ENCODE results near the gene FBLN2.

The FBLN2 gene

DNA sequence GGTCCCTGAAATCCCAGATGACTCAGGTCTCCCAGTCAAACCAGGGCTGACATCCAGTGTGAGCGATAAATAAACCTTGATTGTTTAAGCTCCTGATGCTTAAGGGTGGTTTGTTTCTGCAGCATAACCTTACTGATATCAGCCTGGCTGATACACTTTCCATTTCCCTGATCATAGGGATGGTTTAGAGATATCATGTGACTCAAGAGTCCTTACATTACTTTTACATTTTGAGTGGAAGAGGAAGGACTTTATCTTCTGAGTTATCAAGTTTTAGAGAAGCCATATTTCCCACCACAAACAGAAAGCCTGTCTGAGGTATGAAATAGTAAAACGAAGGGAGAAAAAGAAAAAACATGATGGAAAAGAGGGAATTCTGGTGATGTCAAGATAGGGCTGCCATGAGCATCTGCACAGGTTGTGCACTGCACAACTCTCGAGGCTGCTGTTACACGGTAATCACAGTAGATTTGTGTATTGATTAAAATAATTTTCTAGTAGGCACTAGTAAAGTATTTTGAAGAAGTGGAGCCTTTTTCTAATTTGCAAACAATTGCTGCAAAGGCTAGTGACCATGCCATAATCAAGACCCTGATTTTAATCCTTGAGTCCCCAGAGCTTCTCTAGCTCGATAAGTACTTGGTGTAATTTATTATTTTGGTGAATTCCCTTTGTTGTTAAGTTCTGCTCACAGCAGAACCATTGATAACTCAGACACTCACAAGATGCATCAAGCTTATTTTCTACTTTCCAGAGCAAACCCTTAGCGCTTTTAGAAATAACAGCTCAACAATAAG, 34.1 kb upstream of the FBLN2 start:
- no peak overlapping the region for H3K4me3 ChIP-seq (ENCODE audit: low read depth in 1 of 2, low read length in 1 of 2)

DNA sequence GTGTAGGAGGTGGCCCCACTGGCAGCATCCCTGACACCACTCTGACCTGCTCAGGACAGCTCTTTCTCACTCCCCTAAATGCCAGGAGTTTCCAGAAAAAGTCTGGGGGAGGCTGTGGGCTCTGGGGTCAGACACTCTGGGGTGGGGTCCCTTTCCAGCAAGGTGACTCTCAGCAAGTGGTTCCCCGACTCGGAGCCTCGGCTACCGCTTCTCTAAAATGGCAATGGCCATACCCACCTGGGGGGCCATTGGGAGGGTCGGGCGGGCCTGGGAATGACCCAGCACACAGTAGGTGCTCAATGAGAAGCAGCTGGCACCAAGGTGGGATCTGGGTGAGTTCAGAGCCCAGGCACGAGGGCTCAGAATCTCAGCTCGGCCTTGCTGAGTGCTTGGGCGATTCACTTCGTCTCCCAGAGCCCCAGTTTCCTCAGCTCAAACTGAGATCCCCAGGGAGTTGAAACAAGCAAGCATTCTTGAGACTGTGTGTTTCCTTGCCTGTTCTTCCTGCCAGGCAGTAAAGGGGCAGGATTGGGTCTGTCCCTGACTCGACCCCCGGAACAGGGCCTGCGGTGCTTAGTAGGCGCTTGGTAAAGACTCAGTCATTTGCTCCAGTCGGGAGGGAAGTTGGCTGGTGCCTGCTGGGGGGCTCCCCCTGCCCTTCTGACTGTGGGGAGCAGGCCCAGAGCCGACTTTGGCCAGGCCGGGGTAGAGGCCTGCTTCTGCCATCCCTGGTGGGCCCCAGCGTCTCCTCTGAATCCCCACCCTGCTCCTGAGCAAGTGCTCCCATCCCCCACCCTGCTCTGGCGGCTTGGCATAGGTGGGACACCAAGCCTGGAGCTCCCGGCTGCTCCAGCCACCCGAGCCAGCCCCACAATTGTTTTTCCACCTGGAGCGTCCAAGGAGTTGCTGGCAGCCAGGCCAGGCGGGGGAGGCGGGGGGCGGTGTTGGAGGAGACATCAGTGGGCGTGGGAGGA, 32.9 kb upstream of the FBLN2 start:
- TF ChIP-seq, protein P1, sequence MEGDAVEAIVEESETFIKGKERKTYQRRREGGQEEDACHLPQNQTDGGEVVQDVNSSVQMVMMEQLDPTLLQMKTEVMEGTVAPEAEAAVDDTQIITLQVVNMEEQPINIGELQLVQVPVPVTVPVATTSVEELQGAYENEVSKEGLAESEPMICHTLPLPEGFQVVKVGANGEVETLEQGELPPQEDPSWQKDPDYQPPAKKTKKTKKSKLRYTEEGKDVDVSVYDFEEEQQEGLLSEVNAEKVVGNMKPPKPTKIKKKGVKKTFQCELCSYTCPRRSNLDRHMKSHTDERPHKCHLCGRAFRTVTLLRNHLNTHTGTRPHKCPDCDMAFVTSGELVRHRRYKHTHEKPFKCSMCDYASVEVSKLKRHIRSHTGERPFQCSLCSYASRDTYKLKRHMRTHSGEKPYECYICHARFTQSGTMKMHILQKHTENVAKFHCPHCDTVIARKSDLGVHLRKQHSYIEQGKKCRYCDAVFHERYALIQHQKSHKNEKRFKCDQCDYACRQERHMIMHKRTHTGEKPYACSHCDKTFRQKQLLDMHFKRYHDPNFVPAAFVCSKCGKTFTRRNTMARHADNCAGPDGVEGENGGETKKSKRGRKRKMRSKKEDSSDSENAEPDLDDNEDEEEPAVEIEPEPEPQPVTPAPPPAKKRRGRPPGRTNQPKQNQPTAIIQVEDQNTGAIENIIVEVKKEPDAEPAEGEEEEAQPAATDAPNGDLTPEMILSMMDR (IDR thresholded peaks at IDR 0.05): no peak
- H3K36me3 ChIP-seq: no peaks in the 10 kb centered on the region
- no peak overlapping the region for H3K27ac ChIP-seq
- H3K4me1 ChIP-seq (ENCODE audit: control insufficient read depth in 1 of 2, insufficient read depth in 1 of 2, low read depth in 1 of 2, low read length in 1 of 2): no peaks in the 10 kb centered on the region
- H3K9me3 ChIP-seq: no peaks in the 10 kb centered on the region
- H3K4me3 ChIP-seq (ENCODE audit: low read depth in 1 of 2, low read length in 1 of 2): no peak overlapping the region
- H3K27me3 ChIP-seq: no peaks in the 10 kb centered on the region

More for the DNA sequence above, 34.1 kb upstream of the FBLN2 start:
- Histone ChIP-seq H3K36me3 (no peaks in the 10 kb centered on the region), H3K4me1 (ENCODE audit: control insufficient read depth in 1 of 2, insufficient read depth in 1 of 2, low read depth in 1 of 2, low read length in 1 of 2) (no peaks in the 10 kb centered on the region), H3K27me3 (no peaks in the 10 kb centered on the region), H3K27ac (no peak overlapping the region), H3K9me3 (no peaks in the 10 kb centered on the region)
- TF ChIP-seq, protein P1 (IDR thresholded peaks at IDR 0.05): no peak

DNA sequence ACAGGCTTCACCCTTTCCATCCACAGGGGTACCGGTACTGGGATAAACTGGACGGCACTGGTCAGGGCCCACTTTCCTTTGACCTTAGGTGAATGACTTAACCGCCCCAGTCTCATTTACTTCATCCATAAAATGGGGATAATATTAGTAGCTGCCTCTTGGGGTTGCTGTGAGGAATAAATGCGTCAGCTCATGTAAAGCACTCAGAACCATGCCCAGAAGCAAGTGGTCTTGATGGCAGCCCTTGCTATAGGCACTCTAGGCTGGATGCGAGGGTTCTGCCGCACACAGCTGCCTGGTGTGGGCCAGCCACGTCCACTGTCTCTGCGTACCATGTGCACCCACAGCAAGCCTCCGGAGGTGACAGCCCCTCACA, 32.2 kb upstream of the FBLN2 start:
- TF ChIP-seq, protein P1 (IDR thresholded peaks at IDR 0.05): no peak
- Histone ChIP-seq H3K9me3 (no peaks in the 10 kb centered on the region), H3K36me3 (no peaks in the 10 kb centered on the region), H3K27ac (no peak overlapping the region), H3K27me3 (no peaks in the 10 kb centered on the region), H3K4me3 (ENCODE audit: low read depth in 1 of 2, low read length in 1 of 2) (no peak overlapping the region), H3K4me1 (ENCODE audit: control insufficient read depth in 1 of 2, insufficient read depth in 1 of 2, low read depth in 1 of 2, low read length in 1 of 2) (no peaks in the 10 kb centered on the region)

DNA sequence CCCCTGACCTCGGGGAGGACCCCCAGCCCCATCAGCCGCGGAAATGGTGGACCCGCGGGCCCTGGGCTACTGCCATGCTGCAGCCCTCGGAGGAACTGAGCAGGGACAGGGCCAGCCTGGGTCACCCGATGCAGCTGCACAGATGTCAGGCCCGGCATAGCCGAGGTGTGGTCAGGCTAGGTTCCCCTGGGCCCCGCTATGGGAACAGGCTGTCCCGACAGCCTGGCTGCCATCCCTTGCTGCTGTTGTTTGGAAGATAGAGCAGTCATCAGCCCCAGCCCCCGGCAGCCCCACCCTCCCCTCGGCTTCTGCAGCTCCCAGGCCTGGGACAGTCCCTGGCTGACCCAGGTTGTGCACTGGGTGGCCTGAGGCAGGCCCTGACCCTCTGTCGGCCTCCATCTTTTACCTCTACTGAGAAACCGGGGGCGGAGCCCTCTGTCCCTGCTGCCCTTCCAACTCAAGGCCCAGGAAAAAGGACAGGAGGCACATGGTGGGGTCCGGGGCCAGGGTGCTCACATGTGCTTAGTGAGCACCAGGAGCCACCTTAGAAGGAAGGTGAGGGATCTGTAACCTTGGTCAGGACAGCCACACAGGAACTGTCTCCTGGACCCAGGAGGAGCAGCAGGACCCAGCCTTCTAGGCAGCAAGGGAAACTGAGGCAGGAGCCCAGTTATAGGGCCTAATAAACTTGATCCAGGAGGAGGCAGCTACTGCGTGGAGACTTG, 31.5 kb upstream of the FBLN2 start:
- no peaks in the 10 kb centered on the region for H3K9me3 ChIP-seq
- no peaks in the 10 kb centered on the region for H3K27me3 ChIP-seq
- H3K4me3 ChIP-seq (ENCODE audit: low read depth in 1 of 2, low read length in 1 of 2): no peak overlapping the region
- TF ChIP-seq, protein P1 (IDR thresholded peaks at IDR 0.05): no peak
- H3K36me3 ChIP-seq: no peaks in the 10 kb centered on the region
- no peak overlapping the region for H3K27ac ChIP-seq
- no peaks in the 10 kb centered on the region for H3K4me1 ChIP-seq (ENCODE audit: control insufficient read depth in 1 of 2, insufficient read depth in 1 of 2, low read depth in 1 of 2, low read length in 1 of 2)

DNA sequence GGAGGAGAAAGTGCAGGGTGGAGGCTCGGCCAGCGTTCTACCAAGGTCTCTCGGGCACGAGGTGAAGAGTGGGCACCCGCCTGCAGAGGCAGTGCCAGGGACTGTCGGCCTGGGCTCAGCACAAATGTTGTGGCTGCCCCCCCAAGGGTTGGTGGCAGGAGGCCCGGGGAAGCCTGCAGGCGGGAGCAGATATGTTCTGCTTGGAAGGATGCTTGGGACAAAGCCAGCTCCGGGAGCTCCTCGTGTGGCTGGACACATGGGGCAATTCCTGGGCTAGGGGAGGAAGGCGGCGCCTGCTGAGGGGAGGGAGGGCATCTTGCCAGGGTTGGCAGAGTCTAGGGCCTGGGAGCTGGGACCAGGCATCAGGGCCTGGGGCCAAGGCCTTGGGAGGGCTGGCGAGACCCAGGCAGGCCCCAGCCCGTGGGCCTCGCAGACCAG, 30.4 kb upstream of the FBLN2 start:
- Histone ChIP-seq H3K27ac (no peak overlapping the region), H3K36me3 (no peaks in the 10 kb centered on the region), H3K27me3 (no peaks in the 10 kb centered on the region), H3K9me3 (no peaks in the 10 kb centered on the region), H3K4me3 (ENCODE audit: low read depth in 1 of 2, low read length in 1 of 2) (no peak overlapping the region), H3K4me1 (ENCODE audit: control insufficient read depth in 1 of 2, insufficient read depth in 1 of 2, low read depth in 1 of 2, low read length in 1 of 2) (no peaks in the 10 kb centered on the region)
- TF ChIP-seq, protein P1 (IDR thresholded peaks at IDR 0.05): no peak

Data from neutrophil (primary cell).